Posterior cingulate gyrus (tissue), 11 donors: ENCODE results near the gene ZBTB20.
A peak's percentile ranks its signal among the peaks of the same experiment; 100 is the strongest.

Experiments
- DNase-seq, 10 donors: peaks; one replicate each; pipeline versions ENCODE4 v3.0.0 to v3.0.0-alpha.2; 2020 to 2021; ENCODE audit warnings: mixed read lengths in 3 of 10
- intact Hi-C: fragments of 100-400 bp; cut with DNase I; formaldehyde crosslinking; loops from one replicate; pipeline ENCODE4 v1.15.1; 2023

The ZBTB20 gene

GRCh38 chr3:115040673-115041286, 106.3 kb downstream of the ZBTB20 start:
- peak in 2 of 10 donors; percentile 7 to 37 for DNase-seq
- intact Hi-C loops = no loop called here

GRCh38 chr3:115040246-115040645, 106.8 kb downstream of the ZBTB20 start:
- intact Hi-C loops = no loop called here
- no peak for DNase-seq

DNA sequence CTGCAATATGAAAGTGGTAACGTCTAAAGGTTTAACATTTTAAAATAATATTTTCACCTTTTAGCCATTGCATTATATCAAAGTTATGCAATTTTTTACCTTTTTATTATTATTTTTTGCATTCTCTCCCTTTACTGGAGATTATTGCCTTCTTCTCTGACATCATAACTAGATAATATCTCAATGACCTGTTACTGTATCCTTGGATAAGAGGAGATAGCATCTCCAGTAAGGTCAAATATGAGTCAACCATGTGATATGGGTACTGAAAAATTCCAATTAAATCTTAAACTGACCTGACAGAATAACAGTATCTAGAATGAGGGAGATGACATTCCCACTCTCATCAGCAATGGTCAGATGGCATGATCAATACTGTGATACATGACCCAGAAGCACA, 108.3 kb downstream of the ZBTB20 start:
- intact Hi-C loops = no loop called here
- DNase-seq = no peak

GRCh38 chr3:115022835-115023398, 124.2 kb downstream of the ZBTB20 start:
- DNase-seq = no peak

GRCh38 chr3:115022199-115022598, 124.9 kb downstream of the ZBTB20 start:
- no peak for DNase-seq
- intact Hi-C loops = no loop called here

More at GRCh38 chr3:115022835-115023398, 124.2 kb downstream of the ZBTB20 start:
- intact Hi-C loops = no loop called here

GRCh38 chr3:115021061-115021460, 126.0 kb downstream of the ZBTB20 start:
- DNase-seq = no peak
- intact Hi-C loops = no loop called here

DNA sequence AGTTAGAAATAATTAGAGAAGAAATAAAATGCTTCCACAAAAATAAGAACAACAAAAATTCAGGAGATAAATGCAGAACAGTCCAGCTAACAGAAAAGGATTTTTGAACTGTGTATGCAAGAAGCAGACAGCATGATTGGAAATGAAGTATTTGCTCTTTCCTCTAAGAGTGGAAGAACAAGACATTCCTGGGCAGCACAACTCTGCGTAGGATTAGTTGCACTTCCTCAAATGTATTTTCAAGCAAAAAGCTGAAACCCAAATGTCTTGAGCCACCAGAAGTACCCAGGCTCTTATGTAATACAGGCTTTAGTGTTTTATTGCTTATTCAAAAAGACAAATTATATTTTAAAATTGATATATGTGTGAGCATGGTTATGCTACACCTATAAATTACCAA, 127.2 kb downstream of the ZBTB20 start:
- intact Hi-C loops = no loop called here
- no peak for DNase-seq

- intact Hi-C loops = no loop called here
- no peak for DNase-seq
These were observed 128.4 kb downstream of the ZBTB20 start for GRCh38 chr3:115018694-115019093.

GRCh38 chr3:115007966-115008365, 139.1 kb downstream of the ZBTB20 start:
- intact Hi-C loops = no loop called here
- DNase-seq = no peak

- intact Hi-C loops = no loop called here
- no peak for DNase-seq
These were observed 142.6 kb downstream of the ZBTB20 start for GRCh38 chr3:115004201-115005140.

GRCh38 chr3:114998971-114999579, 148.0 kb downstream of the ZBTB20 start:
- no peak for DNase-seq
- intact Hi-C loops = no loop called here

DNA sequence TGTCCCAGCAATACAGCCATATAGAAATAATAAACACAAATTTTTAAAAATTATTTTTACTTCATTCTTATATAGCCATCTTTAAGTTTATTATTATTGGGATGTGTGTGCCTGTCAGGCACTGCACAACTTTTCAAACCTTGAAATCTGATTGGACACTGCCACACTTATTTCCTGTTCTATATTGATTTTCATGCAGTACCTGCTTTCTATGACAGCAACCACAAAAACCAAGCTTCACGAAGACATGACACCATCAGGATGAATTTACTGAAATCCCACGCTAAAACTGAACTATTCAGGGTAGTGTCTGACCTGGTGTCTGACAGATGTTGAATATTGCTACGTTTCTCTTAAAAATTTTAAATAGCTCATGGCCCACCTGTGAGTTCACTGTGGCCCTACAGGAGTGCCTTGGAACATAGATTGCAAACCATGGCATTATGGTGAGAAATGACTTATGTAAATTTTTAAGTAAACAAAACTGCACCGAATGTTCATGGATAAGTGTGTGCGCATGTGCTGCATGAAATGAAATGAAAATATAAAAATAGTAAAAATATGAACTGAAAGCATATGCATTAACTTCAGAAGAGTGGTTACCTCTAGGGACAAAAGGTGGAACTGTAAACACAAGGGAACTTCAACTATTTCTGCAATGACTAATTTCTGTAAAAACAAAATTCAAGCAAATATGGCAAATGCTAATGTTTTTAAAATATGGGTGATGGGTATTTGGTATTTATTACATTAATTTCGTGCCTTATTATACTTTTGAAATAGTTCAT, 152.3 kb downstream of the ZBTB20 start:
- intact Hi-C loops = no loop called here
- no peak for DNase-seq

DNA sequence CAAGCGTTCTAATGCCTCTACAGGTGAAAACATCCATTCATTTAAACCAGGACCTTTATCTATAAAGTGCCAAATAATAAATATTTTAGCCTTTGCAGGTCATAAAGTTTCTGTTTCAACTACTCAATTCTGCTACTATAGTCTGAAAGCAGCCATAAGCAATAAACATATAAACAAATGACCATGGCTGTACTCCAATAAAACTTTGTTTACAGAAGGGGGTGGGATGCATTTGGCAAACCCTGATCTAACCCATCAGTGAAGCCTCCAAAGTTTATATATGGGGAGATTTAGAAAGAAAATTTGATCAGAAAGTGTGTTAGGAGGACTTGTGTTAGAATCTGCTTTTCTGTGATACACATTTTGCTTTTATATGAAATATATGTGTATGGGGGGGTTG, 161.3 kb downstream of the ZBTB20 start:
- intact Hi-C loops = no loop called here
- DNase-seq = no peak

DNA sequence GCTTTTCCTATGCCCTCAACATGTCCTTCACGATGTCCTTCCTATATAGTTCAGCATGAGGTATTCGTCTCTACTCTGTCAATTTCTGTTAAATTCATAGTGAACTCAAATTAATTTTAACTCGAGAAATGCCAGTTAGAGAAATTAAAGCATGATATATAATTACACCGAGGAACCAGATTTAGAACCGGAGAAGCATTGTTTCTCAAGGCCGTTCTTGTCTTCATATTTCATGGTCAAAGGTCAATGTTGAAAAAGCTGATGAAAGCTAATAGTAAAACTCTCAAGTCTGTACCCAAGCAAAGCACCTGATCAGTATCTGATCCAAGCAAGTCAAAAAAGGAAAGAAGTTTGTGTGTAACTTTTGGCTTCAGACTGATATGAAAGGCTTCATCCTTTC, 163.8 kb downstream of the ZBTB20 start:
- intact Hi-C loops = no loop called here
- DNase-seq = no peak

GRCh38 chr3:114974387-114974786, 172.7 kb downstream of the ZBTB20 start:
- DNase-seq = no peak
- intact Hi-C loops = no loop called here

- DNase-seq = no peak
- intact Hi-C loops = no loop called here
These were observed 173.6 kb downstream of the ZBTB20 start for GRCh38 chr3:114973536-114973935.

DNA sequence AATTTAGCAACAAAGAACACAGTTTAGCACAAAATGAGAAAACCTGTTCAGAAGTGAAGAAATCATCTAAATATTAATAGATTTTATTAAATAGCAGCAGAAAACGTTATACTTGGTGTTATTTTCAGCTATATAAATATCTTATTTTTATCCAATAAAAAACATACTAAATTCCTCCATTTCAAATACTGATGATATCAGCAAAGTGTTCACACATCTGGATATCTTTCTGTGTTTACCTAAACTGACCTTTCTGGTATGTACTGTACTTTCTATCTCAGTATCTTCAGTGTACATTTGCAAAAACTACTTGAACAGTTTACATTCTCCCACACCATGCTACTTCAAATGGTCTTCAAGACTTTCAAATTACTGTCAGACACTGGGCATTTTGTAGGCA, 179.9 kb downstream of the ZBTB20 start:
- intact Hi-C loops = no loop called here
- DNase-seq = no peak

GRCh38 chr3:114962189-114962588, 184.9 kb downstream of the ZBTB20 start:
- DNase-seq = no peak
- intact Hi-C loops = no loop called here

DNA sequence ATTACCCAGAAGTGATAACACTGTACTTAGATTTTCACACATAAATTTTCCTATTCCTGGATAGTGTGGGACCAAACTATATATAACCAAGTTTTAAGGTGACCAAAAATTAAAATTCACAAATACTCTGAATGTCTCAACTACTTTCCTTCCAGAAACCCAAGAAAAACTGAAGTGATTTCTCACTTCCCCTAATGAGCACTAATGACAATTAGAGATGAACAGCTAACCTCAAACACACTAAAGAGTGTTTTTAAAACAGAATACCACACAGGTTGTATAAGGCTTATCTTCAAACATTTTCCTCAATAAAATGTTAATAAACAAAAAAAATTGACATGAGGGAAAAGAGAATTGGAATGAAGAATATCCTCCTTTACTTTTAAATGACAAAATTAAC, 188.2 kb downstream of the ZBTB20 start:
- DNase-seq = no peak
- intact Hi-C loops = no loop called here

DNA sequence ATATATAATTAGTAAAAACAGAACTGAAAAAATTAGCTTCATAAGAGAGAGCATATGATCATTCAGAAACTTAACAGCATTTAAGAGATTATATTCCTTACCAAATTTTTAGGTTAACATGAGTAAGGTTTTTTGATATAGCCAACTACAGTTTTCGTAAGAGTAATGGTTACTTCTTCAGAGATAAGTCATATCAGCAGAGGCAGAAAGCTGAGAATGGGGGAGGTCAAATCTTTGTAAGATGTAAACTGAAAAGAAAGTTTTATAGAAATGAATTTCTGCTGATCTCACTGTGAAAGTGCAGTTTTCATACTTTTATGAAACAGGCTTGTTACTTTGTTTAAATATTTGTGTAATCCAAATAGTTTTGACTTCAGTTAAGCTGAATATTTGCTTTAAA, 193.3 kb downstream of the ZBTB20 start:
- intact Hi-C loops = no loop called here
- no peak for DNase-seq
